ENCODE results near the gene SNRNP25. TPM values are rescaled to one million over a fixed set of nuclear protein-coding genes. Genes with fewer than 3 reads are reported as not detected.
A peak's percentile ranks its signal among the peaks of the same experiment; 100 is the strongest.

Gene SNRNP25
- total and polyA plus RNA-seq, 2 donors (not counting 1 experiment from before 2014, with no cell fraction given), result 25.5 to 32.8 TPM

DNA sequence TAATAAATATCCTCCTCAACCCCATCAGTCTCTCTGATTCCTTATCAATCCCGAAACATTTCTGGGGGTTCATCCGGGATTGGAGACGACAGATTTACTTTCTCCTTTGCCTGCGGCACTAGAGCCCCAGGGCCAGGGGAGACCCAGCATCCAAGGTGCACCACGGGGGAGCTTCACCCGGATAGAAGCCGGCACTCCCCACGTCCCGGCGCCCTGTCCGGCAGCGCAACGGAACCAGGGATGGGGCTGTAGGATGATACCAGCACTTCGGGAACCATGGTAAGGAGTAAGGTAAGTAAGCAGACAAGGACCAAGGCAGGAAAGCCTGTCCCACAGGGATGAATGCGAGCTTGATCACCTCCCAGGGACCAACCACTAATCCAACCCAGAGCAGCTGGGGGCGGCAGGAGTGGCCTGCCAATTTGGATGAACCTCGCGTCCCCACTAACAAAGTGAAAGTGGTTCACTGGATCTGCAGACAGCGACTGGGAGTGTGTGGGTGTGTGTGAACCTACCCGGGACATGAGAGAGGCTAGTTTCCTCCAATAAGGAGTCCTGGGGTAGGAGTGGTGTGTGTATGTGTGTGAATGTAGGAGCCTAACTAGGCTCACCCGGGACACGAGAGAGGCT is 12.1 kb upstream of the SNRNP25 start:
- peaks cover 50% of the 10 kb centered on the region for H3K4me1 Mint-ChIP-seq
- no peak overlapping the region for H3K4me3 Mint-ChIP-seq
- H3K9me3 Mint-ChIP-seq (ENCODE audit: insufficient read depth), result no peaks in the 10 kb centered on the region
- H3K4me2 ChIP-seq (replicated peaks; ENCODE audit: low read depth, low read length, poor library complexity, severe bottlenecking), result no peak overlapping the region
- H2AFZ ChIP-seq (ENCODE audit: insufficient read depth, low read depth, low read length, poor library complexity, severe bottlenecking), result no peak overlapping the region
- peaks cover 34% of the 10 kb centered on the region for H3K79me2 ChIP-seq (ENCODE audit: control insufficient read depth, insufficient read depth, low read length)
- intact Hi-C loops (cut with micrococcal nuclease), result no loop called here
- DNase-seq (no peak), ATAC-seq (ENCODE audit: low read depth) (no peak)
- no peaks in the 10 kb centered on the region for H3K27me3 Mint-ChIP-seq
- no peak overlapping the region for H3K27ac ChIP-seq (ENCODE audit: low read length in 2 of 2)
- WGBS (ENCODE audit: insufficient coverage), result 98% methylated on average over 21 of the region's 22 CpGs
- ChIA-PET POLR2A (interaction anchor here (1.0 kb wide), 1 partner anchor 12 kb away, joined by 4 read pairs; the partner anchor contains the start of genes POLR3K and SNRNP25), CTCF (interaction anchor here (0.5 to 4.5 kb wide), 2 partner anchors 24 to 321 kb away, joined by 4 to 35 read pairs; no protein-coding TSS in a partner anchor)
- no peaks in the 10 kb centered on the region for H3K9me3 ChIP-seq (ENCODE audit: control extremely low read depth in 1 of 3, control insufficient read depth in 2 of 3, insufficient read depth in 1 of 3, low read length in 2 of 3)
- H3K27me3 ChIP-seq (replicated peaks in 1 of 4; ENCODE audit: control extremely low read depth in 1 of 4, control insufficient read depth in 3 of 4, insufficient read depth in 4 of 4, low read length in 3 of 4), result no peaks in the 10 kb centered on the region
- peaks cover 4 to 47% of the 10 kb centered on the region in 2 experiments for H3K36me3 ChIP-seq (replicated peaks in 1 of 2; ENCODE audit: control extremely low read depth in 1 of 2, control insufficient read depth in 1 of 2, extremely low read depth in 1 of 2, insufficient read depth in 2 of 2, low read length in 1 of 2)
- H3K27ac Mint-ChIP-seq, result peak overlapping the region; percentile 74
- no peaks in the 10 kb centered on the region for H4K20me1 ChIP-seq (ENCODE audit: control insufficient read depth, insufficient read depth, low read length, poor library complexity, severe bottlenecking)
- no peak overlapping the region for H3K9ac ChIP-seq (ENCODE audit: low read length)
- TF ChIP-seq, protein P1, sequence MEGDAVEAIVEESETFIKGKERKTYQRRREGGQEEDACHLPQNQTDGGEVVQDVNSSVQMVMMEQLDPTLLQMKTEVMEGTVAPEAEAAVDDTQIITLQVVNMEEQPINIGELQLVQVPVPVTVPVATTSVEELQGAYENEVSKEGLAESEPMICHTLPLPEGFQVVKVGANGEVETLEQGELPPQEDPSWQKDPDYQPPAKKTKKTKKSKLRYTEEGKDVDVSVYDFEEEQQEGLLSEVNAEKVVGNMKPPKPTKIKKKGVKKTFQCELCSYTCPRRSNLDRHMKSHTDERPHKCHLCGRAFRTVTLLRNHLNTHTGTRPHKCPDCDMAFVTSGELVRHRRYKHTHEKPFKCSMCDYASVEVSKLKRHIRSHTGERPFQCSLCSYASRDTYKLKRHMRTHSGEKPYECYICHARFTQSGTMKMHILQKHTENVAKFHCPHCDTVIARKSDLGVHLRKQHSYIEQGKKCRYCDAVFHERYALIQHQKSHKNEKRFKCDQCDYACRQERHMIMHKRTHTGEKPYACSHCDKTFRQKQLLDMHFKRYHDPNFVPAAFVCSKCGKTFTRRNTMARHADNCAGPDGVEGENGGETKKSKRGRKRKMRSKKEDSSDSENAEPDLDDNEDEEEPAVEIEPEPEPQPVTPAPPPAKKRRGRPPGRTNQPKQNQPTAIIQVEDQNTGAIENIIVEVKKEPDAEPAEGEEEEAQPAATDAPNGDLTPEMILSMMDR (IDR thresholded peaks at IDR 0.05), result no peak
- no peak for TF ChIP-seq EZH2 (IDR thresholded peaks at IDR 0.05; ENCODE audit: borderline replicate concordance, insufficient read depth, low read depth, low read length, poor library complexity, severe bottlenecking)
- peaks cover 36 to 45% of the 10 kb centered on the region in 2 donors for H3K4me1 ChIP-seq (ENCODE audit: control insufficient read depth in 2 of 2, insufficient read depth in 2 of 2, low read length in 2 of 2)
- H3K4me3 ChIP-seq (ENCODE audit: control extremely low read depth in 1 of 5, extremely low read depth in 1 of 5, insufficient read depth in 1 of 5, low read depth in 2 of 5, low read length in 4 of 5), result no peak overlapping the region

DNA sequence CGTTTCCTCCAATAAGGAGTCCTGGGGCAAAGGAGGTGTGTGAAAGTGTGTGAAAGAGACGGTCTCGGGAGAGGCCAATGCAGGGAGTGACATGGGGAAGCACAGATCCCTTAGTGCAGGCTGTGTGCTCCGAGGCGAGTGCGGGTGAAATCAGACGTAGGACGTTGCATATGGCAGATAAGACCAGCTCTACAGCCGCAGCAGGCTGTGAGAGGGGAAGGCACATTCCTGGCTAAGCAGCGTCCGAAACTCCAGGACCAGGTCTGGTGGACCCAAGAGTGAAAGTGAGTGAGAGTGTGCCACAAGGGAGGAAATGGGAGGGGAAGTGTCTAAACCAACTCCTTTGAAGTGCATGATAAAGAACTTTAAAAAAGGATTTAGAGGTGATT is 11.6 kb upstream of the SNRNP25 start:
- Histone ChIP-seq H3K79me2 (ENCODE audit: control insufficient read depth, insufficient read depth, low read length) (peaks cover 31% of the 10 kb centered on the region), H3K27ac (ENCODE audit: low read length in 2 of 2) (peak overlapping the region in 1 of 2 donors; percentile 44), H3K36me3 (replicated peaks in 1 of 2; ENCODE audit: control extremely low read depth in 1 of 2, control insufficient read depth in 1 of 2, extremely low read depth in 1 of 2, insufficient read depth in 2 of 2, low read length in 1 of 2) (peaks cover 4 to 51% of the 10 kb centered on the region in 2 experiments), H3K9ac (ENCODE audit: low read length) (no peak overlapping the region), H2AFZ (ENCODE audit: insufficient read depth, low read depth, low read length, poor library complexity, severe bottlenecking) (no peak overlapping the region), H3K4me2 (replicated peaks; ENCODE audit: low read depth, low read length, poor library complexity, severe bottlenecking) (no peak overlapping the region), H3K4me1 (ENCODE audit: control insufficient read depth in 2 of 2, insufficient read depth in 2 of 2, low read length in 2 of 2) (peaks cover 31 to 40% of the 10 kb centered on the region in 2 donors), H3K9me3 (ENCODE audit: control extremely low read depth in 1 of 3, control insufficient read depth in 2 of 3, insufficient read depth in 1 of 3, low read length in 2 of 3) (no peaks in the 10 kb centered on the region), H3K4me3 (ENCODE audit: control extremely low read depth in 1 of 5, extremely low read depth in 1 of 5, insufficient read depth in 1 of 5, low read depth in 2 of 5, low read length in 4 of 5) (no peak overlapping the region), H3K27me3 (replicated peaks in 1 of 4; ENCODE audit: control extremely low read depth in 1 of 4, control insufficient read depth in 3 of 4, insufficient read depth in 4 of 4, low read length in 3 of 4) (no peaks in the 10 kb centered on the region), H4K20me1 (ENCODE audit: control insufficient read depth, insufficient read depth, low read length, poor library complexity, severe bottlenecking) (peaks cover under 1% of the 10 kb centered on the region)
- H3K27me3 Mint-ChIP-seq, result no peaks in the 10 kb centered on the region
- ChIA-PET POLR2A (no interaction called here), CTCF (interaction anchor here (3.1 kb wide), 1 partner anchor 54 kb away, joined by 14 read pairs; no protein-coding TSS in a partner anchor)
- H3K4me1 Mint-ChIP-seq, result peaks cover 45% of the 10 kb centered on the region
- no peak for DNase-seq
- TF ChIP-seq, protein P1 (IDR thresholded peaks at IDR 0.05), result no peak
- no peak for TF ChIP-seq EZH2 (IDR thresholded peaks at IDR 0.05; ENCODE audit: borderline replicate concordance, insufficient read depth, low read depth, low read length, poor library complexity, severe bottlenecking)
- intact Hi-C loops (cut with micrococcal nuclease), result no loop called here
- peak overlapping the region; percentile 78 for H3K27ac Mint-ChIP-seq
- H3K4me3 Mint-ChIP-seq, result no peak overlapping the region
- 95% methylated on average over 11 of the region's 11 CpGs for WGBS (ENCODE audit: insufficient coverage)
- no peaks in the 10 kb centered on the region for H3K9me3 Mint-ChIP-seq (ENCODE audit: insufficient read depth)
- no peak for ATAC-seq (ENCODE audit: low read depth)

All from B cell (primary cell).